HG03196 (cell line): ENCODE data around the gene PF4V1.
"Not testable (repeated sequence)": the region's sequence is repeated elsewhere in the genome, so short reads cannot be mapped to it uniquely, and the experiment has no call there.

ENCODE experiments used
- ATAC-seq: cut with Tn5 transposase; IDR thresholded peaks from one replicate; pipeline ENCODE4 v1.9.1; 2021; ENCODE audit not compliant: unreplicated experiment

Gene PF4V1

GRCh38 chr4:73869130-73870055, 16.3 kb downstream of the PF4V1 start, which contains the start of gene CXCL1:
CXCL1 (plus strand) TSS chr4:73869393; CDS start chr4:73869471, 78 bp downstream.
- no peak for ATAC-seq

GRCh38 chr4:73870260-73870659, 17.2 kb downstream of the PF4V1 start:
- ATAC-seq: no peak

- no peak for ATAC-seq
Observed at GRCh38 chr4:73870768-73871167, 17.7 kb downstream of the PF4V1 start.

- ATAC-seq: no peak
Observed at GRCh38 chr4:73871511-73872310, 18.6 kb downstream of the PF4V1 start.

GRCh38 chr4:73872316-73873108, 19.4 kb downstream of the PF4V1 start:
- no peak for ATAC-seq

- no peak for ATAC-seq
Observed at GRCh38 chr4:73874386-73874785, 21.3 kb downstream of the PF4V1 start.

- no peak for ATAC-seq
Observed at GRCh38 chr4:73875401-73875800, 22.3 kb downstream of the PF4V1 start.

GRCh38 chr4:73883306-73883705, 30.2 kb downstream of the PF4V1 start:
- ATAC-seq: no peak

- no peak for ATAC-seq
Observed at GRCh38 chr4:73885574-73886267, 32.6 kb downstream of the PF4V1 start.

- no peak for ATAC-seq
Observed at GRCh38 chr4:73891326-73891725, 38.2 kb downstream of the PF4V1 start.

GRCh38 chr4:73891739-73892405, 38.8 kb downstream of the PF4V1 start:
- no peak for ATAC-seq

- no peak for ATAC-seq
Observed at GRCh38 chr4:73892966-73893365, 39.9 kb downstream of the PF4V1 start.

- ATAC-seq: no peak
Observed at GRCh38 chr4:73894001-73894400, 40.9 kb downstream of the PF4V1 start.

- ATAC-seq: no peak
Observed at GRCh38 chr4:73895201-73896175, 42.4 kb downstream of the PF4V1 start.

GRCh38 chr4:73896416-73896815, 43.3 kb downstream of the PF4V1 start:
- ATAC-seq: no peak

GRCh38 chr4:73897380-73898136, 44.5 kb downstream of the PF4V1 start:
- ATAC-seq: no peak

- not testable (repeated sequence) for ATAC-seq
Observed at GRCh38 chr4:73899338-73899737, 46.2 kb downstream of the PF4V1 start.

GRCh38 chr4:73901031-73901430, 47.9 kb downstream of the PF4V1 start:
- no peak for ATAC-seq
